Measurements from ENCODE around the gene PODXL. TPM values are rescaled to one million over a fixed set of nuclear protein-coding genes. Genes with fewer than 3 reads are reported as not detected.

Gene PODXL
- total RNA-seq (1 to 10 TPM; 1.2 to 3.6 TPM), polyA plus RNA-seq (1 to 10 TPM; 1.2 to 1.9 TPM)

DNA sequence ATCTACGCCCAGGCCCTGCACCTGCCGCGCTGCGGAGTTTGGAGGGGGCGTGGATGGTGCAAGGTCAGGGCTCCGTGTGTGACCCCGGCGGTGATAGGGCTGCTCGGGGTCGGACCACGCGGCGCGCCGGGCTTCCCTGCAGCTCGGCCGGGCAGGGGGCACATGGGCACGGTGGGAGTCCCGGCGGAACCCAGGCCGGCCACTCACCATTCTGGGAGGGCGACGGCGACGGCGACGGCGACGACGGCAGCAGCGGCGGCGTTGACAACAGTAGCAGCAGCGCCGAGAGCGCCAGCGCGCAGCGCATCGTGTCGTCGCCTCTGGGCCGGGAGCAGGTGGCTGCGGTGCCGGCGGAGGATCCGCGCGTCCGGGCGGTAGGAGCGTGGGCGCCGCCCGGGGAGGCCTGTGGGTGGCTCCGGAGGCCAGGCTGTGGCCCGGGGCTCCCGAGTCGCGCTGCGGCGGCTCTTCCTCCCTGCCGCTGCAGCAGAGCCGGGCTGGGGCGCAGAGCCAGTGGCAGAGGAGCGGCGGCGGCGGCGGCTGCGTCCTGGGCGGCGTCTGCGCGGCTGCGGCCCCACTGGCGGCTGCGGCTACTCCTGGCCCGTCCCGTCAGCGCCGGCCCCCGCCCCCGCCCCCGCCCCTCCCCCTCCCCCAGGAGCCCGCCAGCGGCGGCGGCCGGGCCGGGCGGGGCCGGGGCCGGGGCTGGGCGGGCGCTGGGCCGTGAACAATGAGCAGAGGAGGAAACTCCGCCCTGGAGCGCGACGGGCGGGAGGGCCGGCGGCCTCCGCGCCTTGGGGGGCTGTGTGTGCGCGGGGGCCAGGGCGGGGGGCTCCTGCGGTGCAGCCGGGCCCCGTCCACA is at the start of gene PODXL:
TSS of gene PODXL (minus strand) at position 576 of the 856 bp plus-strand sequence. CDS start at position 307, 269 bp downstream.
- peak within 1 kb of the TSS in 2 of 3 donors; percentile 42 to 62 for H3K4me3 ChIP-seq (ENCODE audit: low read depth in 1 of 3, low read length in 3 of 3)
- H3K9ac ChIP-seq (ENCODE audit: low read depth in 1 of 2, low read length in 2 of 2) = peak within 1 kb of the TSS in 1 of 2 donors; percentile 5
- peak; percentile 65 for DNase-seq (ENCODE audit: low spot score)
- WGBS = 1% methylated on average over 112 of the region's 112 CpGs
- peaks cover 9 to 23% (median 13%) of the 10 kb centered on the region in 4 donors for H3K4me1 ChIP-seq (ENCODE audit: control insufficient read depth in 4 of 4, insufficient read depth in 4 of 4, low read length in 3 of 4)
- H3K9me3 ChIP-seq (ENCODE audit: control insufficient read depth in 4 of 4, low read length in 3 of 4) = no peaks in the 10 kb centered on the region
- H3K27me3 ChIP-seq (ENCODE audit: control insufficient read depth in 4 of 4, insufficient read depth in 4 of 4, low read length in 3 of 4) = peaks cover 0 to 3% (median 0%) of the 10 kb centered on the region in 4 donors
- H3K27ac ChIP-seq (ENCODE audit: low read depth in 1 of 2, low read length in 2 of 2) = peak within 1 kb of the TSS in 1 of 2 donors; percentile 18
- H3K36me3 ChIP-seq (ENCODE audit: control insufficient read depth in 4 of 4, insufficient read depth in 3 of 4, low read depth in 1 of 4, low read length in 3 of 4) = no peaks in the 10 kb centered on the region
- no peak for TF ChIP-seq NR2F2 (IDR thresholded peaks at IDR 0.05)
- TF ChIP-seq SP1 (IDR thresholded peaks at IDR 0.05) = no peak
- TF ChIP-seq, protein P1, sequence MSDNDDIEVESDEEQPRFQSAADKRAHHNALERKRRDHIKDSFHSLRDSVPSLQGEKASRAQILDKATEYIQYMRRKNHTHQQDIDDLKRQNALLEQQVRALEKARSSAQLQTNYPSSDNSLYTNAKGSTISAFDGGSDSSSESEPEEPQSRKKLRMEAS (IDR thresholded peaks at IDR 0.05) = no peak
- TF ChIP-seq GABPA (IDR thresholded peaks at IDR 0.05 in 1 of 2, conservative IDR thresholded peaks at IDR 0.05 in 1 of 2) = no peak
- no peak for TF ChIP-seq HNF4G (IDR thresholded peaks at IDR 0.05)
- no peak for TF ChIP-seq TAF1 (conservative IDR thresholded peaks at IDR 0.05)
- no peak for TF ChIP-seq JUND (IDR thresholded peaks at IDR 0.05)
- TF ChIP-seq EGR1 (IDR thresholded peaks at IDR 0.05; ENCODE audit: low read depth in 2 of 2) = no peak
- TF ChIP-seq RXRA (IDR thresholded peaks at IDR 0.05) = no peak
- TF ChIP-seq, protein P2, sequence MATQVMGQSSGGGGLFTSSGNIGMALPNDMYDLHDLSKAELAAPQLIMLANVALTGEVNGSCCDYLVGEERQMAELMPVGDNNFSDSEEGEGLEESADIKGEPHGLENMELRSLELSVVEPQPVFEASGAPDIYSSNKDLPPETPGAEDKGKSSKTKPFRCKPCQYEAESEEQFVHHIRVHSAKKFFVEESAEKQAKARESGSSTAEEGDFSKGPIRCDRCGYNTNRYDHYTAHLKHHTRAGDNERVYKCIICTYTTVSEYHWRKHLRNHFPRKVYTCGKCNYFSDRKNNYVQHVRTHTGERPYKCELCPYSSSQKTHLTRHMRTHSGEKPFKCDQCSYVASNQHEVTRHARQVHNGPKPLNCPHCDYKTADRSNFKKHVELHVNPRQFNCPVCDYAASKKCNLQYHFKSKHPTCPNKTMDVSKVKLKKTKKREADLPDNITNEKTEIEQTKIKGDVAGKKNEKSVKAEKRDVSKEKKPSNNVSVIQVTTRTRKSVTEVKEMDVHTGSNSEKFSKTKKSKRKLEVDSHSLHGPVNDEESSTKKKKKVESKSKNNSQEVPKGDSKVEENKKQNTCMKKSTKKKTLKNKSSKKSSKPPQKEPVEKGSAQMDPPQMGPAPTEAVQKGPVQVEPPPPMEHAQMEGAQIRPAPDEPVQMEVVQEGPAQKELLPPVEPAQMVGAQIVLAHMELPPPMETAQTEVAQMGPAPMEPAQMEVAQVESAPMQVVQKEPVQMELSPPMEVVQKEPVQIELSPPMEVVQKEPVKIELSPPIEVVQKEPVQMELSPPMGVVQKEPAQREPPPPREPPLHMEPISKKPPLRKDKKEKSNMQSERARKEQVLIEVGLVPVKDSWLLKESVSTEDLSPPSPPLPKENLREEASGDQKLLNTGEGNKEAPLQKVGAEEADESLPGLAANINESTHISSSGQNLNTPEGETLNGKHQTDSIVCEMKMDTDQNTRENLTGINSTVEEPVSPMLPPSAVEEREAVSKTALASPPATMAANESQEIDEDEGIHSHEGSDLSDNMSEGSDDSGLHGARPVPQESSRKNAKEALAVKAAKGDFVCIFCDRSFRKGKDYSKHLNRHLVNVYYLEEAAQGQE (IDR thresholded peaks at IDR 0.05) = no peak
- TF ChIP-seq RAD21 (IDR thresholded peaks at IDR 0.05) = no peak
- no peak for TF ChIP-seq HNF4A (conservative IDR thresholded peaks at IDR 0.05)
- TF ChIP-seq, protein P3, sequence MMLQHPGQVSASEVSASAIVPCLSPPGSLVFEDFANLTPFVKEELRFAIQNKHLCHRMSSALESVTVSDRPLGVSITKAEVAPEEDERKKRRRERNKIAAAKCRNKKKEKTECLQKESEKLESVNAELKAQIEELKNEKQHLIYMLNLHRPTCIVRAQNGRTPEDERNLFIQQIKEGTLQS (IDR thresholded peaks at IDR 0.05) = no peak
- TF ChIP-seq, protein P4, sequence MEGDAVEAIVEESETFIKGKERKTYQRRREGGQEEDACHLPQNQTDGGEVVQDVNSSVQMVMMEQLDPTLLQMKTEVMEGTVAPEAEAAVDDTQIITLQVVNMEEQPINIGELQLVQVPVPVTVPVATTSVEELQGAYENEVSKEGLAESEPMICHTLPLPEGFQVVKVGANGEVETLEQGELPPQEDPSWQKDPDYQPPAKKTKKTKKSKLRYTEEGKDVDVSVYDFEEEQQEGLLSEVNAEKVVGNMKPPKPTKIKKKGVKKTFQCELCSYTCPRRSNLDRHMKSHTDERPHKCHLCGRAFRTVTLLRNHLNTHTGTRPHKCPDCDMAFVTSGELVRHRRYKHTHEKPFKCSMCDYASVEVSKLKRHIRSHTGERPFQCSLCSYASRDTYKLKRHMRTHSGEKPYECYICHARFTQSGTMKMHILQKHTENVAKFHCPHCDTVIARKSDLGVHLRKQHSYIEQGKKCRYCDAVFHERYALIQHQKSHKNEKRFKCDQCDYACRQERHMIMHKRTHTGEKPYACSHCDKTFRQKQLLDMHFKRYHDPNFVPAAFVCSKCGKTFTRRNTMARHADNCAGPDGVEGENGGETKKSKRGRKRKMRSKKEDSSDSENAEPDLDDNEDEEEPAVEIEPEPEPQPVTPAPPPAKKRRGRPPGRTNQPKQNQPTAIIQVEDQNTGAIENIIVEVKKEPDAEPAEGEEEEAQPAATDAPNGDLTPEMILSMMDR (IDR thresholded peaks at IDR 0.05; ENCODE audit: low read depth, low read length, missing input control) = no peak

DNA sequence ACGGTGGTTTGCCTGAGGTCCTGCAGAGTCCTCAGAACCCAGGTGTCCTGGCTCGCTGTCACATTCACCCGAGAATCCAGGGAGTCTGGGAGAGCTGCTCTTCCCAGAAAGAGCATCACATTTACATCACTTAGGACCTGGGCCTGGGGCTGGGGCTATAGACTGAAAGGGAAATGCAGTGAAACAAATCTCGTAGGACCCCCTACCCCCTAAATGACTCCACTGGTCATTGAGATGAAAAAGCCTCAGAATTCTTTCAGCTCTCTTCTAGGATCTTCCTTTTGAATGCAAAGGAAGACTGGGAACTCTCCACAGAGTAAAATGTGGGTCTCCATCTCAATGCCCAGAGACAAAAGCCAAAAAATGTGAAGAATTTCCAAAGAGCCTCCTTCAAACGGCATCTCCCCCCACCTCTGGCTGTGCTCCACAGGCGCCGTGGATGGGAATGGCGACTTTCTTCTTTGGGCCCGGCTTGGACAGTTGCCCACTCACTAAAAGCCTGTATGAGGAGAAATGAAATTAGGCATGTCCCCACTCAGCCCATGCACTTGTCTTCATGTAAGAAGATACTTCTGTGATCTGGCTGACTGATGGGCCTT is 49.0 kb upstream of the PODXL start:
- H3K27ac ChIP-seq (ENCODE audit: low read depth in 1 of 2, low read length in 2 of 2) = no peak overlapping the region
- no peaks in the 10 kb centered on the region for H3K9me3 ChIP-seq (ENCODE audit: control insufficient read depth in 4 of 4, low read length in 3 of 4)
- H3K27me3 ChIP-seq (ENCODE audit: control insufficient read depth in 4 of 4, insufficient read depth in 4 of 4, low read length in 3 of 4) = no peaks in the 10 kb centered on the region
- no peak overlapping the region for H3K4me3 ChIP-seq (ENCODE audit: low read depth in 1 of 3, low read length in 3 of 3)
- WGBS = 46% methylated on average over 9 of the region's 9 CpGs
- no peaks in the 10 kb centered on the region for H3K4me1 ChIP-seq (ENCODE audit: control insufficient read depth in 4 of 4, insufficient read depth in 4 of 4, low read length in 3 of 4)
- no peaks in the 10 kb centered on the region for H3K36me3 ChIP-seq (ENCODE audit: control insufficient read depth in 4 of 4, insufficient read depth in 3 of 4, low read depth in 1 of 4, low read length in 3 of 4)
- DNase-seq (ENCODE audit: low spot score) = no peak
- H3K9ac ChIP-seq (ENCODE audit: low read depth in 1 of 2, low read length in 2 of 2) = no peak overlapping the region
- TF ChIP-seq RAD21 (IDR thresholded peaks at IDR 0.05) = no peak
- TF ChIP-seq NR2F2 (IDR thresholded peaks at IDR 0.05) = no peak
- no peak for TF ChIP-seq TAF1 (conservative IDR thresholded peaks at IDR 0.05)
- no peak for TF ChIP-seq FOXA2 (IDR thresholded peaks at IDR 0.05)
- TF ChIP-seq, protein P1 (IDR thresholded peaks at IDR 0.05) = no peak
- TF ChIP-seq HNF4G (IDR thresholded peaks at IDR 0.05) = no peak
- TF ChIP-seq FOXA1 (IDR thresholded peaks at IDR 0.05) = no peak
- TF ChIP-seq JUND (IDR thresholded peaks at IDR 0.05) = no peak
- TF ChIP-seq, protein P5, sequence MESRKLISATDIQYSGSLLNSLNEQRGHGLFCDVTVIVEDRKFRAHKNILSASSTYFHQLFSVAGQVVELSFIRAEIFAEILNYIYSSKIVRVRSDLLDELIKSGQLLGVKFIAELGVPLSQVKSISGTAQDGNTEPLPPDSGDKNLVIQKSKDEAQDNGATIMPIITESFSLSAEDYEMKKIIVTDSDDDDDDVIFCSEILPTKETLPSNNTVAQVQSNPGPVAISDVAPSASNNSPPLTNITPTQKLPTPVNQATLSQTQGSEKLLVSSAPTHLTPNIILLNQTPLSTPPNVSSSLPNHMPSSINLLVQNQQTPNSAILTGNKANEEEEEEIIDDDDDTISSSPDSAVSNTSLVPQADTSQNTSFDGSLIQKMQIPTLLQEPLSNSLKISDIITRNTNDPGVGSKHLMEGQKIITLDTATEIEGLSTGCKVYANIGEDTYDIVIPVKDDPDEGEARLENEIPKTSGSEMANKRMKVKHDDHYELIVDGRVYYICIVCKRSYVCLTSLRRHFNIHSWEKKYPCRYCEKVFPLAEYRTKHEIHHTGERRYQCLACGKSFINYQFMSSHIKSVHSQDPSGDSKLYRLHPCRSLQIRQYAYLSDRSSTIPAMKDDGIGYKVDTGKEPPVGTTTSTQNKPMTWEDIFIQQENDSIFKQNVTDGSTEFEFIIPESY (IDR thresholded peaks at IDR 0.05) = no peak
- no peak for TF ChIP-seq YY1 (IDR thresholded peaks at IDR 0.05)
- TF ChIP-seq GABPA (IDR thresholded peaks at IDR 0.05 in 1 of 2, conservative IDR thresholded peaks at IDR 0.05 in 1 of 2) = no peak
- TF ChIP-seq, protein P2 (IDR thresholded peaks at IDR 0.05) = no peak
